H9 (cell line): Measurements from ENCODE around the gene UBAP1. TPM values are rescaled to one million over a fixed set of nuclear protein-coding genes. Genes with fewer than 3 reads are reported as not detected.

ENCODE experiments used
- DNase-seq: peaks from one replicate; pipeline ENCODE4 v3.0.0-alpha.2; 2017
- H2AFZ ChIP-seq: one replicate; pipeline ENCODE4 v1.6.1; 2013; ENCODE audit warnings: mild to moderate bottlenecking, low read length, control low read depth, moderate library complexity
- H2AK5ac ChIP-seq: 2 replicates; pipeline ENCODE4 v1.6.1; 2013; ENCODE audit warnings: low read length, control low read depth, mixed read lengths; ENCODE audit not compliant: insufficient read length
- H2BK120ac ChIP-seq: one replicate; pipeline ENCODE4 v1.6.1; 2013; ENCODE audit warnings: low read depth, mild to moderate bottlenecking, low read length, control low read depth, inconsistent platforms; ENCODE audit not compliant: poor library complexity, severe bottlenecking
- H2BK12ac ChIP-seq: 2 replicates; pipeline ENCODE4 v1.6.1; 2013; ENCODE audit warnings: low read length, control low read depth, mixed read lengths, low read depth; ENCODE audit not compliant: insufficient read length
- H2BK15ac ChIP-seq: 2 replicates; pipeline ENCODE4 v1.6.1; 2013; ENCODE audit warnings: low read depth, low read length, control low read depth
- H2BK20ac ChIP-seq: one replicate; pipeline ENCODE4 v1.6.1; 2013; ENCODE audit warnings: low read depth, mild to moderate bottlenecking, low read length, control low read depth, inconsistent platforms; ENCODE audit not compliant: poor library complexity, severe bottlenecking
- H2BK5ac ChIP-seq: 2 replicates; pipeline ENCODE4 v1.6.1; 2013; ENCODE audit warnings: low read length, control low read depth, mixed read lengths; ENCODE audit not compliant: insufficient read length
- H3K14ac ChIP-seq: 2 replicates; pipeline ENCODE4 v1.6.1; 2013; ENCODE audit warnings: low read length, control low read depth; ENCODE audit not compliant: insufficient read depth
- H3K18ac ChIP-seq: 2 replicates; pipeline ENCODE4 v1.6.1; 2013; ENCODE audit warnings: low read depth, mild to moderate bottlenecking, mixed read lengths, low read length, control low read depth; ENCODE audit not compliant: insufficient read length
- H3K23ac ChIP-seq: 2 replicates; pipeline ENCODE4 v1.6.1; 2013; ENCODE audit warnings: low read length, control low read depth, mixed read lengths, low read depth; ENCODE audit not compliant: insufficient read length
- H3K23me2 ChIP-seq: 2 replicates; pipeline ENCODE4 v1.6.1; 2013; ENCODE audit warnings: low read depth, mild to moderate bottlenecking, mixed read lengths, low read length, control low read depth; ENCODE audit not compliant: insufficient read length, poor library complexity, severe bottlenecking
- H3K27ac ChIP-seq: 2 replicates; pipeline ENCODE4 v1.5.1; 2013; ENCODE audit warnings: low read length, control low read depth, mixed read lengths, low read depth; ENCODE audit not compliant: insufficient read length
- H3K27me3 ChIP-seq: 2 replicates; pipeline ENCODE4 v1.6.1; 2013; ENCODE audit warnings: low read length, control low read depth, inconsistent platforms; ENCODE audit not compliant: insufficient read depth
- H3K4ac ChIP-seq: 2 replicates; pipeline ENCODE4 v1.6.1; 2013; ENCODE audit warnings: low read depth, mild to moderate bottlenecking, control low read depth, inconsistent platforms, low read length, moderate library complexity
- H3K4me1 ChIP-seq: 2 replicates; pipeline ENCODE4 v1.6.1; 2013; ENCODE audit warnings: low read length, control low read depth, inconsistent platforms; ENCODE audit not compliant: insufficient read depth
- H3K4me2 ChIP-seq: 2 replicates; pipeline ENCODE4 v1.6.1; 2013; ENCODE audit warnings: low read length, control low read depth, mixed read lengths; ENCODE audit not compliant: insufficient read length, insufficient read depth
- H3K56ac ChIP-seq: 2 replicates; pipeline ENCODE4 v1.6.1; 2013; ENCODE audit warnings: low read depth, mild to moderate bottlenecking, mixed read lengths, low read length, control low read depth; ENCODE audit not compliant: insufficient read length
- H3K79me1 ChIP-seq: 2 replicates; pipeline ENCODE4 v1.6.1; 2013; ENCODE audit warnings: low read depth, mild to moderate bottlenecking, moderate library complexity, low read length, control low read depth, inconsistent platforms; ENCODE audit not compliant: insufficient read depth, poor library complexity, severe bottlenecking
- H3K79me2 ChIP-seq: 2 replicates; pipeline ENCODE4 v1.6.1; 2013; ENCODE audit warnings: low read length, control low read depth, inconsistent platforms; ENCODE audit not compliant: insufficient read depth
- H3K9ac ChIP-seq: 2 replicates; pipeline ENCODE4 v1.6.1; 2013; ENCODE audit warnings: low read length, control low read depth, mixed read lengths; ENCODE audit not compliant: insufficient read length; ENCODE audit errors: extremely low read depth
- H3K9me3 ChIP-seq: one replicate; pipeline ENCODE4 v1.6.1; 2013; ENCODE audit warnings: low read depth, low read length, inconsistent platforms; ENCODE audit not compliant: control insufficient read depth
- H3T11ph ChIP-seq: one replicate; pipeline ENCODE4 v1.6.1; 2013; ENCODE audit warnings: mild to moderate bottlenecking, low read length, control low read depth, inconsistent platforms
- H4K20me1 ChIP-seq: one replicate; pipeline ENCODE4 v1.6.1; 2013; ENCODE audit not compliant: control insufficient read depth, insufficient read length, insufficient read depth
- H4K5ac ChIP-seq: 2 replicates; pipeline ENCODE4 v1.6.1; 2013; ENCODE audit warnings: low read depth, mild to moderate bottlenecking, mixed read lengths, low read length, control low read depth; ENCODE audit not compliant: insufficient read length
- H4K8ac ChIP-seq: replicated peaks from 2 replicates; pipeline ENCODE4 v1.6.1; 2013; ENCODE audit warnings: low read length, control low read depth, mixed read lengths, low read depth; ENCODE audit not compliant: insufficient read length
- H4K91ac ChIP-seq: 2 replicates; pipeline ENCODE4 v1.6.1; 2013; ENCODE audit warnings: low read depth, mild to moderate bottlenecking, moderate library complexity, mixed read lengths, low read length, control low read depth; ENCODE audit not compliant: insufficient read length
- H3K27ac Mint-ChIP-seq, 3 experiments: 2 replicates in 2 of 3; 3 replicates in 1 of 3; pipeline ENCODE4 v1.8.0; 2020 to 2021; ENCODE audit warnings: mixed read lengths in 3 of 3, mild to moderate bottlenecking in 1 of 3, moderate library complexity in 1 of 3
- H3K27me3 Mint-ChIP-seq: 2 replicates; pipeline ENCODE4 v1.8.0; 2021; ENCODE audit warnings: low read depth, mild to moderate bottlenecking, moderate library complexity, mixed read lengths
- H3K36me3 Mint-ChIP-seq, 3 experiments: 2 replicates in 2 of 3; 3 replicates in 1 of 3; pipeline ENCODE4 v1.8.0; 2020 to 2021; ENCODE audit warnings: low read depth in 3 of 3, mixed read lengths in 3 of 3; ENCODE audit not compliant: insufficient read depth in 1 of 3
- H3K4me1 Mint-ChIP-seq, 2 experiments: 2 replicates each; pipeline ENCODE4 v1.8.0; 2020; ENCODE audit warnings: mixed read lengths in 2 of 2
- H3K4me3 Mint-ChIP-seq, 2 experiments: 2 replicates in 1 of 2; 3 replicates in 1 of 2; pipeline ENCODE4 v1.8.0; 2020 to 2021; ENCODE audit warnings: mild to moderate bottlenecking in 2 of 2, mixed read lengths in 2 of 2, moderate library complexity in 1 of 2
- H3K9me3 Mint-ChIP-seq, 2 experiments: 2 replicates in 1 of 2; 3 replicates in 1 of 2; pipeline ENCODE4 v1.8.0; 2020; ENCODE audit warnings: mild to moderate bottlenecking in 2 of 2, mixed read lengths in 2 of 2, moderate library complexity in 1 of 2
- CTCF ChIP-seq: fragments of 200-600 bp; sonication (generic); conservative IDR thresholded peaks from 3 replicates; pipeline ENCODE4 v1.8.0; 2021; ENCODE audit warnings: antibody characterized with exemption, mild to moderate bottlenecking
- WGBS: extraction: QIAGEN DNeasy Blood & Tissue Kit; methylation state at CpG from one replicate; pipeline ENCODE4 v1.1.7; 2013; ENCODE audit warnings: missing lambda C conversion rate, low lambda C conversion rate, mixed read lengths; ENCODE audit not compliant: insufficient read length; ENCODE audit errors: extremely low coverage; 5-methylcytosine and 5-hydroxymethylcytosine counted together
- total RNA-seq: library from RNA; stranded (reverse); gene quantifications from 2 replicates; pipeline ENCODE4 v1.2.1, GENCODE V29; 2021

Gene UBAP1
- total RNA-seq, 1 experiment from 2014 or later = 32.6 TPM

- Histone ChIP-seq H3K4me2 (no peak overlapping the region), H3K18ac (no peak overlapping the region), H3K56ac (no peak overlapping the region), H3K14ac (no peak overlapping the region), H4K91ac (no peak overlapping the region), H3K27ac (no peak overlapping the region), H2AK5ac (no peak overlapping the region), H3K23ac (no peak overlapping the region), H2BK5ac (no peak overlapping the region), H3K23me2 (no peaks in the 10 kb centered on the region), H2BK15ac (no peak overlapping the region), H4K5ac (no peak overlapping the region), H2BK120ac (no peak overlapping the region), H3K27me3 (no peaks in the 10 kb centered on the region), H3K4me1 (no peaks in the 10 kb centered on the region), H3K9ac (no peak overlapping the region), H3T11ph (no peak overlapping the region), H2AFZ (no peak overlapping the region), H4K20me1 (peaks cover 2% of the 10 kb centered on the region), H2BK12ac (no peak overlapping the region), H3K79me1 (no peaks in the 10 kb centered on the region), H3K4ac (no peak overlapping the region), H2BK20ac (no peak overlapping the region), H3K79me2 (no peaks in the 10 kb centered on the region), H4K8ac (no peak overlapping the region), H3K9me3 (no peaks in the 10 kb centered on the region)
- no peak for TF ChIP-seq CTCF
- H3K27ac Mint-ChIP-seq = peak overlapping the region in 1 of 3 experiments; percentile 51; a peak in 2 of 7 replicates
- peaks cover 10 to 33% (median 28%) of the 10 kb centered on the region in 3 experiments for H3K36me3 Mint-ChIP-seq
- H3K4me1 Mint-ChIP-seq = no peaks in the 10 kb centered on the region
- H3K4me3 Mint-ChIP-seq = no peak overlapping the region
- DNase-seq = no peak
- H3K9me3 Mint-ChIP-seq = no peaks in the 10 kb centered on the region
- H3K27me3 Mint-ChIP-seq = no peaks in the 10 kb centered on the region
- WGBS = no CpG with 5 or more reads among the region's 3 CpGs
Observed at GRCh38 chr9:34253460-34253837, 74.6 kb downstream of the UBAP1 start.
